PC-9 (cell line): Measurements from ENCODE around the gene PTDSS2. TPM values are rescaled to one million over a fixed set of nuclear protein-coding genes. Genes with fewer than 3 reads are reported as not detected.

Source experiments
- BruUV-seq: library from RNA; stranded (reverse); fragments of 400-500 nt; replicated peaks from 2 replicates; lab custom pipeline; 2021; lab: Mats Ljungman, UMichigan
- CTCF ChIA-PET: fragments of 300-600 bp; sonication (Branson Sonifier 250); formaldehyde crosslinking; loops from one replicate; lab custom pipeline; 2022; ENCODE audit warnings: antibody characterized with exemption; lab: Charles Lee
- POLR2A ChIA-PET: fragments of 300-600 bp; sonication (Branson Sonifier 250); formaldehyde crosslinking; loops from one replicate; lab custom pipeline; 2022; ENCODE audit warnings: antibody characterized with exemption; ENCODE audit not compliant: unreplicated experiment; lab: Charles Lee
- DNase-seq, 2 experiments: peaks; one replicate each; pipeline versions ENCODE4 v3.0.0 to v3.0.0-alpha.2; 2015 to 2022; ENCODE audit warnings: mixed read lengths in 1 of 2
- H2AFZ ChIP-seq: fragments of 200-600 bp; sonication (generic); 2 replicates; pipeline ENCODE4 v1.8.1; 2017; ENCODE audit warnings: antibody characterized with exemption
- H3F3A ChIP-seq: fragments of 200-600 bp; sonication (generic); 2 replicates; pipeline ENCODE4 v1.8.1; 2017; ENCODE audit warnings: antibody characterized with exemption, mild to moderate bottlenecking, low read depth; ENCODE audit not compliant: insufficient read depth
- H3K27ac ChIP-seq: fragments of 200-600 bp; sonication (generic); 2 replicates; pipeline ENCODE4 v1.6.1; 2016; ENCODE audit warnings: mixed run types
- H3K27me3 ChIP-seq: fragments of 200-600 bp; sonication (generic); 2 replicates; pipeline ENCODE4 v1.6.1; 2016; ENCODE audit warnings: low read depth, mixed run types; ENCODE audit not compliant: insufficient read depth
- H3K36me3 ChIP-seq: fragments of 200-600 bp; sonication (generic); 2 replicates; pipeline ENCODE4 v1.6.1; 2016; ENCODE audit warnings: low read depth, mixed run types
- H3K4me1 ChIP-seq: fragments of 200-600 bp; sonication (generic); replicated peaks from 2 replicates; pipeline ENCODE4 v1.6.1; 2016; ENCODE audit warnings: mixed run types; ENCODE audit not compliant: insufficient read depth
- H3K4me2 ChIP-seq: fragments of 200-600 bp; sonication (generic); 2 replicates; pipeline ENCODE4 v1.6.1; 2017; ENCODE audit warnings: mixed run types
- H3K4me3 ChIP-seq: fragments of 200-600 bp; sonication (generic); 2 replicates; pipeline ENCODE4 v1.6.1; 2016; ENCODE audit warnings: mixed run types
- H3K79me2 ChIP-seq: fragments of 200-600 bp; sonication (generic); 2 replicates; pipeline ENCODE4 v1.6.1; 2017; ENCODE audit warnings: low read depth, mixed run types
- H3K9me2 ChIP-seq: fragments of 200-600 bp; sonication (generic); 2 replicates; pipeline ENCODE4 v1.8.1; 2017; ENCODE audit warnings: mild to moderate bottlenecking; ENCODE audit not compliant: insufficient read depth
- H3K9me3 ChIP-seq: fragments of 200-600 bp; sonication (generic); 2 replicates; pipeline ENCODE4 v1.8.1; 2016; ENCODE audit warnings: low read depth; ENCODE audit not compliant: insufficient read depth
- H4K20me1 ChIP-seq: fragments of 200-600 bp; sonication (generic); 2 replicates; pipeline ENCODE4 v1.8.1; 2017; ENCODE audit not compliant: insufficient read depth
- EZH2 ChIP-seq: fragments of 200-600 bp; sonication (generic); IDR thresholded peaks from 2 replicates; pipeline ENCODE4 v1.8.0; 2017; ENCODE audit warnings: antibody characterized with exemption, low read depth
- intact Hi-C: fragments of 100-400 bp; cut with micrococcal nuclease; formaldehyde crosslinking; loops from one replicate; pipeline ENCODE4 v1.10.0; 2022; ENCODE audit not compliant: unreplicated experiment
- total RNA-seq: library from RNA; stranded (reverse); gene quantifications from 2 replicates; pipeline ENCODE4 v1.2.3, GENCODE V29; 2021
- TF ChIP-seq, protein P1 (sequence below): fragments of 200-600 bp; sonication (generic); conservative IDR thresholded peaks from 2 replicates; pipeline ENCODE4 v1.6.1; 2017; ENCODE audit warnings: mixed run types, antibody characterized with exemption, mild to moderate bottlenecking, moderate library complexity

Gene PTDSS2
- total RNA-seq, 1 experiment from 2014 or later = 32.5 TPM

- CTCF ChIA-PET = no interaction called here
- TF ChIP-seq, protein P1, sequence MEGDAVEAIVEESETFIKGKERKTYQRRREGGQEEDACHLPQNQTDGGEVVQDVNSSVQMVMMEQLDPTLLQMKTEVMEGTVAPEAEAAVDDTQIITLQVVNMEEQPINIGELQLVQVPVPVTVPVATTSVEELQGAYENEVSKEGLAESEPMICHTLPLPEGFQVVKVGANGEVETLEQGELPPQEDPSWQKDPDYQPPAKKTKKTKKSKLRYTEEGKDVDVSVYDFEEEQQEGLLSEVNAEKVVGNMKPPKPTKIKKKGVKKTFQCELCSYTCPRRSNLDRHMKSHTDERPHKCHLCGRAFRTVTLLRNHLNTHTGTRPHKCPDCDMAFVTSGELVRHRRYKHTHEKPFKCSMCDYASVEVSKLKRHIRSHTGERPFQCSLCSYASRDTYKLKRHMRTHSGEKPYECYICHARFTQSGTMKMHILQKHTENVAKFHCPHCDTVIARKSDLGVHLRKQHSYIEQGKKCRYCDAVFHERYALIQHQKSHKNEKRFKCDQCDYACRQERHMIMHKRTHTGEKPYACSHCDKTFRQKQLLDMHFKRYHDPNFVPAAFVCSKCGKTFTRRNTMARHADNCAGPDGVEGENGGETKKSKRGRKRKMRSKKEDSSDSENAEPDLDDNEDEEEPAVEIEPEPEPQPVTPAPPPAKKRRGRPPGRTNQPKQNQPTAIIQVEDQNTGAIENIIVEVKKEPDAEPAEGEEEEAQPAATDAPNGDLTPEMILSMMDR = no peak
- TF ChIP-seq EZH2 = no peak
Observed at GRCh38 chr11:503179-503981, 53.3 kb downstream of the PTDSS2 start.

GRCh38 chr11:504053-504993, 54.2 kb downstream of the PTDSS2 start:
- CTCF ChIA-PET = interaction anchor here (0.6 kb wide), 1 partner anchor 35 kb away, joined by 5 read pairs; no protein-coding TSS in a partner anchor
- Histone ChIP-seq H3K36me3 (no peaks in the 10 kb centered on the region), H3K4me3 (peak overlapping the region; percentile 100; the same call in 1 of the 2 replicates), H2AFZ (no peak overlapping the region), H3K4me1 (peaks cover 5% of the 10 kb centered on the region; the same call in 1 of the 2 replicates), H4K20me1 (no peaks in the 10 kb centered on the region; the same call in 1 of the 2 replicates), H3K4me2 (peak overlapping the region; percentile 85; the same call in 1 of the 2 replicates), H3K79me2 (peaks cover 31% of the 10 kb centered on the region), H3K9me3 (no peaks in the 10 kb centered on the region), H3K27ac (no peak overlapping the region), H3F3A (peaks cover 4% of the 10 kb centered on the region), H3K27me3 (no peaks in the 10 kb centered on the region), H3K9me2 (no peaks in the 10 kb centered on the region)
- intact Hi-C loops = no loop called here
- no TSS peak for BruUV-seq
- DNase-seq = no peak
- TF ChIP-seq EZH2 = no peak
- TF ChIP-seq, protein P1 = no peak
- POLR2A ChIA-PET = no interaction called here

More at GRCh38 chr11:503179-503981, 53.3 kb downstream of the PTDSS2 start:
- DNase-seq = no peak
- Histone ChIP-seq H3K4me1 (peaks cover 5% of the 10 kb centered on the region; the same call in 1 of the 2 replicates), H3K79me2 (peaks cover 31% of the 10 kb centered on the region), H3K36me3 (no peaks in the 10 kb centered on the region), H4K20me1 (no peaks in the 10 kb centered on the region; the same call in 1 of the 2 replicates), H2AFZ (no peak overlapping the region), H3K4me3 (no peak overlapping the region), H3K9me2 (no peaks in the 10 kb centered on the region), H3K27ac (no peak overlapping the region), H3F3A (peaks cover 4% of the 10 kb centered on the region), H3K27me3 (no peaks in the 10 kb centered on the region), H3K4me2 (no peak overlapping the region), H3K9me3 (no peaks in the 10 kb centered on the region)
- no TSS peak for BruUV-seq
- POLR2A ChIA-PET = no interaction called here
- intact Hi-C loops = no loop called here

- Histone ChIP-seq H3K27me3 (no peaks in the 10 kb centered on the region), H3K4me3 (peak overlapping the region; percentile 100; the same call in 1 of the 2 replicates), H3K9me3 (no peaks in the 10 kb centered on the region), H3K4me2 (peak overlapping the region; percentile 85), H3F3A (peaks cover 4% of the 10 kb centered on the region), H3K27ac (no peak overlapping the region), H3K9me2 (no peaks in the 10 kb centered on the region), H3K4me1 (peaks cover 5% of the 10 kb centered on the region; the same call in 1 of the 2 replicates), H3K36me3 (no peaks in the 10 kb centered on the region), H3K79me2 (peaks cover 31% of the 10 kb centered on the region), H4K20me1 (no peaks in the 10 kb centered on the region; the same call in 1 of the 2 replicates), H2AFZ (no peak overlapping the region)
- no TSS peak for BruUV-seq
- intact Hi-C loops = no loop called here
- no peak for DNase-seq
- ChIA-PET CTCF (interaction anchor here (0.6 kb wide), 1 partner anchor 36 kb away, joined by 5 read pairs; no protein-coding TSS in a partner anchor), POLR2A (no interaction called here)
- TF ChIP-seq EZH2 = no peak
- TF ChIP-seq, protein P1 = no peak
Observed at GRCh38 chr11:504994-505344, 54.9 kb downstream of the PTDSS2 start.
